Liver (tissue), 9 donors: ENCODE results near the gene PARM1. TPM values are rescaled to one million over a fixed set of nuclear protein-coding genes. Genes with fewer than 3 reads are reported as not detected.

Source experiments
- DNase-seq: peaks from one replicate; pipeline ENCODE4 v3.0.0-alpha.2; 2017; ENCODE audit warnings: low spot score
- H3K27ac ChIP-seq, 2 donors: one replicate each; pipeline ENCODE4 v1.7.0; 2013; ENCODE audit warnings: inconsistent platforms in 2 of 2, low read length in 2 of 2, control low read depth in 1 of 2, low read depth in 1 of 2, mild to moderate bottlenecking in 1 of 2
- H3K27me3 ChIP-seq, 4 donors: one replicate each; pipeline versions ENCODE4 v1.6.1 to v1.7.0; 2013; ENCODE audit warnings: low read length in 3 of 4, inconsistent platforms in 1 of 4, mild to moderate bottlenecking in 1 of 4, moderate library complexity in 1 of 4; ENCODE audit not compliant: control insufficient read depth in 4 of 4, insufficient read depth in 4 of 4
- H3K36me3 ChIP-seq, 4 donors: one replicate each; pipeline versions ENCODE4 v1.6.1 to v1.7.0; 2013; ENCODE audit warnings: low read length in 3 of 4, mild to moderate bottlenecking in 3 of 4, low read depth in 1 of 4, moderate library complexity in 1 of 4; ENCODE audit not compliant: control insufficient read depth in 4 of 4, insufficient read depth in 3 of 4
- H3K4me1 ChIP-seq, 4 donors: one replicate each; pipeline versions ENCODE4 v1.6.1 to v1.7.0; 2013; ENCODE audit warnings: low read length in 3 of 4, mild to moderate bottlenecking in 3 of 4, moderate library complexity in 1 of 4; ENCODE audit not compliant: control insufficient read depth in 4 of 4, insufficient read depth in 4 of 4
- H3K4me3 ChIP-seq, 3 donors: one replicate each; pipeline versions ENCODE4 v1.6.1 to v1.7.0; 2013; ENCODE audit warnings: low read length in 3 of 3, control low read depth in 1 of 3, low read depth in 1 of 3, mild to moderate bottlenecking in 1 of 3
- H3K9ac ChIP-seq, 2 donors: one replicate each; pipeline ENCODE4 v1.7.0; 2013; ENCODE audit warnings: low read length in 2 of 2, mild to moderate bottlenecking in 2 of 2, moderate library complexity in 2 of 2, control low read depth in 1 of 2, low read depth in 1 of 2
- H3K9me3 ChIP-seq, 4 donors: one replicate each; pipeline versions ENCODE4 v1.6.1 to v1.7.0; 2013; ENCODE audit warnings: low read length in 3 of 4; ENCODE audit not compliant: control insufficient read depth in 4 of 4
- CTCF ChIP-seq: fragments of 150-350 bp; IDR thresholded peaks from 2 replicates; pipeline ENCODE4 v1.5.1; 2017; ENCODE audit warnings: improper control_type of control experiment, low read depth, low read length; ENCODE audit not compliant: missing input control
- EGR1 ChIP-seq, 2 donors: IDR thresholded peaks; 2 replicates each; pipeline ENCODE4 v1.6.1; 2016 to 2018; ENCODE audit warnings: antibody characterized with exemption in 2 of 2, low read depth in 2 of 2
- FOXA2 ChIP-seq: IDR thresholded peaks from 2 replicates; pipeline ENCODE4 v1.6.1; 2016; ENCODE audit warnings: antibody characterized with exemption
- GABPA ChIP-seq, 2 donors: IDR thresholded peaks in 1 of 2; conservative IDR thresholded peaks in 1 of 2; 2 replicates each; pipeline ENCODE4 v1.6.1; 2016; ENCODE audit warnings: antibody characterized with exemption in 2 of 2, mild to moderate bottlenecking in 1 of 2, moderate library complexity in 1 of 2
- HNF4G ChIP-seq: IDR thresholded peaks from 2 replicates; pipeline ENCODE4 v1.6.1; 2016; ENCODE audit warnings: antibody characterized with exemption
- JUND ChIP-seq, 2 donors: IDR thresholded peaks; 2 replicates each; pipeline ENCODE4 v1.6.1; 2016; ENCODE audit warnings: antibody characterized with exemption in 2 of 2
- REST ChIP-seq: IDR thresholded peaks from 2 replicates; pipeline ENCODE4 v1.6.1; 2016; ENCODE audit warnings: antibody characterized with exemption, mild to moderate bottlenecking
- TAF1 ChIP-seq: conservative IDR thresholded peaks from 2 replicates; pipeline ENCODE4 v1.6.1; 2016; ENCODE audit warnings: antibody characterized with exemption, mild to moderate bottlenecking
- YY1 ChIP-seq: IDR thresholded peaks from 2 replicates; pipeline ENCODE4 v1.6.1; 2016; ENCODE audit warnings: antibody characterized with exemption, mild to moderate bottlenecking
- ZBTB33 ChIP-seq: IDR thresholded peaks from 2 replicates; pipeline ENCODE4 v1.6.1; 2016; ENCODE audit warnings: antibody characterized with exemption
- WGBS: extraction: QIAGEN DNeasy Blood & Tissue Kit; methylation state at CpG from one replicate; pipeline ENCODE4 v1.1.7; 2013; 5-methylcytosine and 5-hydroxymethylcytosine counted together
- polyA plus RNA-seq, 2 donors: library from polyadenylated mRNA; stranded (reverse) in 1 of 2; unstranded in 1 of 2; fragments of 200-250 nt in 1 of 2; fragments of >200 nt in 1 of 2; fragmentation: Nextera tagmentation in 1 of 2; extraction: Ambion mirVana in 1 of 2; gene quantifications; one replicate each; pipeline versions ENCODE4 v1.2.1 to v1.2.3, GENCODE V29; 2013 to 2015
- total RNA-seq, 2 donors: library from RNA; depleted of rRNA; stranded (reverse); fragments of >200 nt; gene quantifications; one replicate each; pipeline ENCODE4 v1.2.3, GENCODE V29; 2014
- donor health status: healthy.
- donor health status: healthy.
- donor health status: healthy.
- donor health status: healthy.
- donor health status: healthy.

Gene PARM1
- total and polyA plus RNA-seq, 4 donors, result 0.42 to 2.2 (median 0.74) TPM

GRCh38 chr4:75018811-75019479 is 86.0 kb downstream of the PARM1 start:
- Histone ChIP-seq H3K27ac (no peak overlapping the region), H3K4me1 (no peaks in the 10 kb centered on the region), H3K27me3 (no peaks in the 10 kb centered on the region), H3K9me3 (peaks cover 0 to 3% (median 0%) of the 10 kb centered on the region in 4 donors), H3K9ac (no peak overlapping the region), H3K4me3 (no peak overlapping the region), H3K36me3 (no peaks in the 10 kb centered on the region)
- 83% methylated on average over 3 of the region's 3 CpGs for WGBS
- DNase-seq, result no peak
- no peak for TF ChIP-seq FOXA2
- no peak for TF ChIP-seq TAF1

- no peak overlapping the region for H3K4me3 ChIP-seq
- H3K9ac ChIP-seq, result no peak overlapping the region
- H3K4me1 ChIP-seq, result peaks cover 0 to 6% (median 1%) of the 10 kb centered on the region in 4 donors
- H3K27ac ChIP-seq, result no peak overlapping the region
- H3K36me3 ChIP-seq, result no peaks in the 10 kb centered on the region
- TF ChIP-seq YY1, result no peak
- TF ChIP-seq HNF4G, result no peak
- TF ChIP-seq JUND (IDR thresholded peaks at IDR 0.05), result no peak
- no peak for TF ChIP-seq CTCF
- TF ChIP-seq GABPA (IDR thresholded peaks at IDR 0.05 in 1 of 2, conservative IDR thresholded peaks at IDR 0.05 in 1 of 2), result no peak
- TF ChIP-seq ZBTB33, result no peak
- no peak for TF ChIP-seq REST
- no peak for TF ChIP-seq EGR1 (IDR thresholded peaks at IDR 0.05; ENCODE audit: low read depth in 2 of 2)
- H3K9me3 ChIP-seq, result no peaks in the 10 kb centered on the region
- no peak for DNase-seq
- no peaks in the 10 kb centered on the region for H3K27me3 ChIP-seq
- 82% methylated on average over 5 of the region's 5 CpGs for WGBS
Observed at GRCh38 chr4:75025431-75025830, 92.5 kb downstream of the PARM1 start.
